Measurements from ENCODE around the gene VPS13D.
A peak's percentile ranks its signal among the peaks of the same experiment; 100 is the strongest.

DNA sequence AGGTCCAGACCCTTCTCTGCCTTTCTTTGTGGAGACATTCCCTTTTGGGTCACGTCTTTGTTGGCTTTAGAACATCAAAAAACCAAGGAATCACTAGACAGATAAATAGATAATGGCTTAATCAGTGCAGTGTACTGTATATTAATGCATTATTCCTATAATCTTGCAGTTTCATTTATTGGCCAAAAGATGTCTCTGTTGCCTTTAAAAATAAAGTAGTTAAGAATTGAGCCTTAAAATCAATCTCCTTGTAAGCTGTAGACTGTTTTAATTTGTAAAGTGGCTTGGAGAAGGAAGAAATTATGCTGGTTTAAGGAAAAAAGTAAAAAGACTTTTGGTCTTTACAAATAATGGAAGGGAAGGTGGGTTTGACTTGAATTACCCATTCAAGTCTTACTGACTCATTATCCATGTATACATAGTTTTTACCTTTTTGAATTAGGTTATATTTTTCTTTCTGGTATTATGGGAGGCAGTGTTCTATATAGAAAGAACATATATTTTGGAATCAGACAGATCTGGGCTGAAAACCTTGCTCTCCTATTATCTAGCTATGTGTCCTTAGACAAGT lies 84.6 kb downstream of the VPS13D start:
- TF ChIP-seq, protein P1, sequence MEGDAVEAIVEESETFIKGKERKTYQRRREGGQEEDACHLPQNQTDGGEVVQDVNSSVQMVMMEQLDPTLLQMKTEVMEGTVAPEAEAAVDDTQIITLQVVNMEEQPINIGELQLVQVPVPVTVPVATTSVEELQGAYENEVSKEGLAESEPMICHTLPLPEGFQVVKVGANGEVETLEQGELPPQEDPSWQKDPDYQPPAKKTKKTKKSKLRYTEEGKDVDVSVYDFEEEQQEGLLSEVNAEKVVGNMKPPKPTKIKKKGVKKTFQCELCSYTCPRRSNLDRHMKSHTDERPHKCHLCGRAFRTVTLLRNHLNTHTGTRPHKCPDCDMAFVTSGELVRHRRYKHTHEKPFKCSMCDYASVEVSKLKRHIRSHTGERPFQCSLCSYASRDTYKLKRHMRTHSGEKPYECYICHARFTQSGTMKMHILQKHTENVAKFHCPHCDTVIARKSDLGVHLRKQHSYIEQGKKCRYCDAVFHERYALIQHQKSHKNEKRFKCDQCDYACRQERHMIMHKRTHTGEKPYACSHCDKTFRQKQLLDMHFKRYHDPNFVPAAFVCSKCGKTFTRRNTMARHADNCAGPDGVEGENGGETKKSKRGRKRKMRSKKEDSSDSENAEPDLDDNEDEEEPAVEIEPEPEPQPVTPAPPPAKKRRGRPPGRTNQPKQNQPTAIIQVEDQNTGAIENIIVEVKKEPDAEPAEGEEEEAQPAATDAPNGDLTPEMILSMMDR (conservative IDR thresholded peaks at IDR 0.05 in 1 of 2, IDR thresholded peaks at IDR 0.05 in 1 of 2; ENCODE audit: extremely low read depth in 1 of 2, insufficient read depth in 1 of 2, low read depth in 1 of 2, low read length in 2 of 2): peak; percentile 21 to 31
- no peak for TF ChIP-seq EZH2 (IDR thresholded peaks at IDR 0.05; ENCODE audit: borderline replicate concordance, low read length)

Data from mammary epithelial cell (primary cell).